Adipose tissue (tissue), 3 donors: ENCODE results near the gene E2F6. TPM values are rescaled to one million over a fixed set of nuclear protein-coding genes. Genes with fewer than 3 reads are reported as not detected.

Experiments used
- H3K27ac ChIP-seq: one replicate; pipeline ENCODE4 v1.5.1; 2013; ENCODE audit warnings: low read depth, low read length
- WGBS, 3 donors: extraction: QIAGEN DNeasy Blood & Tissue Kit; methylation state at CpG; one replicate each; pipeline ENCODE4 v1.1.7; 2013; 5-methylcytosine and 5-hydroxymethylcytosine counted together
- polyA plus RNA-seq, 3 donors: library from polyadenylated mRNA; stranded (reverse); fragments of 200-250 nt; gene quantifications; one replicate each; pipeline ENCODE4 v1.2.3, GENCODE V29; 2013
- donor health status: healthy with polysubstance abuse.
- donor health status: Bipolar disorder and iron deficiency.
- donor health status: healthy.

E2F6 gene, protein sequence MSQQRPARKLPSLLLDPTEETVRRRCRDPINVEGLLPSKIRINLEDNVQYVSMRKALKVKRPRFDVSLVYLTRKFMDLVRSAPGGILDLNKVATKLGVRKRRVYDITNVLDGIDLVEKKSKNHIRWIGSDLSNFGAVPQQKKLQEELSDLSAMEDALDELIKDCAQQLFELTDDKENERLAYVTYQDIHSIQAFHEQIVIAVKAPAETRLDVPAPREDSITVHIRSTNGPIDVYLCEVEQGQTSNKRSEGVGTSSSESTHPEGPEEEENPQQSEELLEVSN
- polyA plus RNA-seq = 10 to 100 TPM in 2 of 3 donors, 1 to 10 TPM in 1; 3.6 to 12.2 (median 10.8) TPM

DNA sequence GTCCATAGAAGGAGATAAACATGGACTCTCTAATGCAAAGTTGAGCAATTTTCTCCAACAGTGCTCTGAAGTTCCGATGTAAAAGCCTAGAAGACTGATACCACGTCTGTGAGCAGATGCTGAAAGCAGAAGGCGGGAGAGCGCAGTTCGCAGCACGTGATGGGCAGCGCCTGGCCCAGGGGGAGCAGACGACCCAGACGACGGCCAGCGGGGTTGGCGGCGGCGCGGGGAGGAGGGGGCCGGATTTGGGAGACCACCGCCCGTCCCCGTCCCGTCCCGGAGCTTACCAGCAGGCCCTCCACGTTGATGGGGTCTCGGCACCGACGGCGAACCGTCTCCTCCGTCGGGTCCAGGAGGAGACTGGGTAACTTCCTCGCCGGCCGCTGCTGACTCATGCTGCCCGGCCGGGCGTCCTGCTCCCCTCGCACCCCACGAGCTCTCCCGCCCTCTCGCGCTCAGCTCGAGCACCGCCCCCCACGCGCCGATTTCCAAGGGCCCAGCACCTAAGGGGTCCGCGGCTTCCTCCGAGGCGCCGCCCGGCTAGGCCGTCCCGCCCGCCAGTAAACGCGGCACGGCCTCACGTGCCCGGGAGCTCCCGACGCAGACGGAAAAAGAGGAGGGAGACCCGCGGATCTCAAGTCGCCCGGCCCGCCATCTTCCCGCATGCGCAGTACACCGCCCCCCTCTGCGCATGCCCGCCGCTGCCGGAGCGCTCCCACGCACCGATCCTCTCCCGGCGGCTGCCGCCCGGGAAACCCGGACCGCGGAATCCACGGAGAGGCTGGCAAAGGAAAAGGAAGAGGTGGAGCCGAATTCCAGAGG, at the start of gene E2F6:
Gene E2F6, minus strand, starts transcription at position 677 of the 822 bp plus-strand sequence. Its CDS starts 282 bp downstream, at position 395.
- 1% methylated on average over 58 to 77 of the region's 86 CpGs for WGBS, 3 donors

DNA sequence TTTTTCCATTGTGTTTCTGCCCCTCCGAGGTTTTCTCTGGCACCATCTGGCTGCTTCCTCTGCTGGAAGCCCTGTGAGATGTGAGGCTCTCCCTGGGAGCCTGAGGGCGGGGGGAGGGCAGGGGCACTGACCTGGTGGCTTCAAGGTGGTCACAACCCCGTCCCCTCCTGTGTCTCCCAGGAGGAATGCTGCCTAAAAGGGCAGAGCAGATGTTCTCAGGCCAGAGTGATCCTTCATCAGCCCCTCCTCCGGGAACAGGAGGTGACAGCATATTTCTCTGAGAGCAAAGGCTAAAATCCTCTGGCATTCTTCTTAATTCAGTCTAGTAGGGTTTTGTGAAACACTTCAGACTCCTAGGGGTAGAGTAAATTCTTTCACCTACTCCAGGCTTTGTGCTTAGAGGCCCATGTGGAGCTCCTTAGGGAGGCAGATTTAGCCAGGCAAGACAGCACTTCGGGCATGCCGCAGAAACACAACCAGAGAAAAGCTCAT, 49.6 kb upstream of the E2F6 start:
- H3K27ac ChIP-seq = no peak overlapping the region
- 53 to 72% (median 64%) methylated on average over 6 of the region's 6 CpGs for WGBS, 3 donors

More for the DNA sequence above, at the start of gene E2F6:
- H3K27ac ChIP-seq = peak within 1 kb of the TSS; percentile 74

DNA sequence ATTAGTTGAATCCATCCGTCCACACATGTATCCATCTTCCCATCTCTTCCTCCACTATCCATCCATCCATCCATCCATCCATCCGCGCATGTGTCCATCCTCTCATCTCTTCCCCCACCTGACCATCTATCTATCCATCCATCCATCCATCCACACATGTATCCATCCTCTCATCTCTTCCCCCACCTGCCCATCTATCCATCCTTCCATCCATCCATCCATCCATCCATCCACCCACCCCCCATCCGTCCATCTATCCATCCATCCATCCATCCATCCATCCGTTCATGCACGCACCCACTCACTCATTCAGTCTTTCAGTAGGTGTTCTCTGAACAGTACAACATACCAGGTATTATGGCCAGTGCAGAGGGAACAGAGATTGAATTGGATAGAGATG, 48.9 kb upstream of the E2F6 start:
- 87 to 96% (median 92%) methylated on average over 6 of the region's 6 CpGs for WGBS, 3 donors
- no peak overlapping the region for H3K27ac ChIP-seq

DNA sequence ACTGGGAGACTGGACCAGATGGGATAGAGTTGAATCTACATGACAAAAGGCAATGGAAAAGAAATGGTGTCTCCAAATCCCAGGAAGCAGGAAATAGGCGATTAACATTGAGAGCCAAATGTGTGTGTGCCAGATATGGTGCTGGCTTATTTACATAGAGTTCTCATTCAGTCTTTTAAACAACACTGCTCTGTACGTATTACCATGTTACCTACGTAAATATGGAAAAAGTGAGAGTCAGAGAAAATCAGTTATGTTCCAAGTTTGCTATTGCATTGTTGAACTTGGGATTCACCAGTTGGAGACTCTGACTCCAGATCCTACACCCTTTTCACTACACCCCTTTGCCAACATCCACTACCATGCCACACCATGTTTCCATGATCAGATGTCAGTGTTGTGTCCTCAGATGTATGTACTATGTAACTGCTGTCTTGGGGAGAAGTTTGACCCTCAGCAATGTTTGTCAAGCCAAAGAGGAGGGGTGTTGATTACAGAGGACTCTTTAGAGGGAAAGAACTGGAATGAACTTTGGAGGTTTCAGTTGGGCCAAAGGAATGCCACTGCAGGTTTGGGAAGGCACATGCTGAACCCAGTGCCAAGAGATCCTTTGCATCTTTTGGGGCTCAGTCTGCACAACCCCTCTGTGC, 48.2 kb upstream of the E2F6 start:
- WGBS, 3 donors = 64 to 86% (median 75%) methylated on average over 3 of the region's 3 CpGs

DNA sequence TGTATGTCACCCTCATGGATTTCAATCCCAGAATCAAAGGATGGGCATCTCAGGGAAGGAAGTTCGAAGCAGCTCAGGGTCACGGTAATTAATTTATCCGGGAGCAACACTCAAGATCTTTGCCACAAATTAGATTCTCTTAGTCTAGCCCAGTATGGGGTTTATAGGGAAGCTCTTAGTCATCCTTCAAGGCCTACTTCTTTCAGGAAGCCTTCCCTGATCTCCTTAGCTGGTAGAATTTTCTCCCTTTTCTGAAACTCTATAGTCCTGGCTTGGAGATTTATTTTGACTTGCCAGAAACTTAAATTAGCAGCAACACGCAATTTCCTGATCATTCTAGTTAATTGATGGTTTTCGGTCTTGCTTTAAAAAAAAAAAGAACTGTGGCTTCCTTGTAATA, 47.4 kb upstream of the E2F6 start:
- H3K27ac ChIP-seq = no peak overlapping the region
- WGBS, 3 donors = 89 to 94% (median 94%) methylated on average over 5 of the region's 5 CpGs

More for the DNA sequence above, 48.2 kb upstream of the E2F6 start:
- no peak overlapping the region for H3K27ac ChIP-seq

DNA sequence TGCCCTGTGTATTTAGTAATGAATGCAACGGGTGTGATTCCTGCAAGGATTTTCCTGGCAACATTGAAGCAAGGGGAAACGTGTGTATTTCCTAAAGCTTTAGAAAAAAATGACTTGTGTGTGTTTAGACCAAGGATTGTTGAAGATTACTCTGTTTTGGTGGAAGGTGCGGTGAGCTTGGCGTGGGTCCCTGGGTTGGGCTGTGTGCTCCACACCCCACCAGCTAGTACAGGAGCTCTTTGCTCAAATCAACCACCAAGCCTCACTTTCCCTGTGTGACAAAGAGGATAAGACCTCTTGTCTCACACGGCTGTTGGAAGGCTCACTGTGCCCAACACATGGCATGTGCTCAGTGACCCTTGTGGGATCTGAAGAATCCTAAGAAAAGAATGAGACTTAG, 46.5 kb upstream of the E2F6 start:
- no peak overlapping the region for H3K27ac ChIP-seq
- 63 to 77% (median 70%) methylated on average over 5 of the region's 5 CpGs for WGBS, 3 donors

DNA sequence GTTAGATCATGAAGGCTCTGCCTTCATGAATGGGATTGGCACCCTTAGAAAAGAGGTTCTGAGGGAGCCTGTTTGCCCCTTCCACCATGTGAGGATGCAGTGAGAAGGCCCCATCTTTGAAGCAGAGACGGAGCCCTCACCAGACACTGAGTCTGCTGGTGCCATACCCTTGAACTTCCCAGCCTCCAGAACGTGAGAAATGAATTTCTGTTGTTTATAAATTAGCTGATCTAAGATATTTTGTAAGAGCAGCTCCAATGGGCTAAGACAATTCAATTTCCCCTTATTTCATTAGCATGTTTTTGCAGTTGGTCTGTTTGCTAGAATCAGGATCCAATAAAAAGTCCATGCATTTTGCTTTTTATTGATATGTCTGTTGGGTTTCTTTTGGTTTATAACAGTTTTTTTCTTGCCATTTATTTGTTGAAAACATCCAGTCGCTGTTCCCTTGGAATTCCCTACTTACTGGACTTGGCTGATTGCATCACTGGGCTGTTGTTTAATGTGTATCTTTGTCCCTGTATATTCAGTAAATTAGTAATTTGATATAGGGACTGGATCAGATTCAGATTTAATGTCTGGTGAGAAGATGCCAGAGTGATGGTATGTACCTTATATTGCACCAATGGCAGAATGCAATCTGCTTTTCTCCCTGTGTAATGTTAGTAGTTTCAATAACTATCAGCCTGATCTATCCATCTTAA, 43.8 kb upstream of the E2F6 start:
- 80 to 84% (median 81%) methylated on average over 3 of the region's 3 CpGs for WGBS, 3 donors
- no peak overlapping the region for H3K27ac ChIP-seq

DNA sequence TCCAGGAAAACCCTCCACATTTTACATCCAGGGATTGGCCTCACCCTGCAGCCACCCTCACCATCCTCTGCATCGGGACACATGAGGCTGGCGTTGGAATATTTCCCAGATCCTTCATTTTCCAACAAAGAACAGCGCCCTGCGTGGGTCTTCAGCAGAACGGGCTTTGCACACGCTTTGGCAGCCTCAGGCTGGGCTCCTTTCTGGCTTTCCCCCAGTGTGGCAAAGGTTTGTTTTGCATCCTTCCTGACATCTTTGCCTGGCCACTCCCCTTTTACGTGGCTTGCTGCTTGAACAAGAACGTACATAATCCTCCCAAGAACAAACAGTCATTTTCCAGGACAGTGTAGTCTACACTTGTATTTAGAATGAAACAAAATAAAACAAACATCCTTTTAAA, 42.3 kb upstream of the E2F6 start:
- H3K27ac ChIP-seq = no peak overlapping the region
- WGBS, 3 donors = 78 to 89% (median 79%) methylated on average over 8 of the region's 8 CpGs

DNA sequence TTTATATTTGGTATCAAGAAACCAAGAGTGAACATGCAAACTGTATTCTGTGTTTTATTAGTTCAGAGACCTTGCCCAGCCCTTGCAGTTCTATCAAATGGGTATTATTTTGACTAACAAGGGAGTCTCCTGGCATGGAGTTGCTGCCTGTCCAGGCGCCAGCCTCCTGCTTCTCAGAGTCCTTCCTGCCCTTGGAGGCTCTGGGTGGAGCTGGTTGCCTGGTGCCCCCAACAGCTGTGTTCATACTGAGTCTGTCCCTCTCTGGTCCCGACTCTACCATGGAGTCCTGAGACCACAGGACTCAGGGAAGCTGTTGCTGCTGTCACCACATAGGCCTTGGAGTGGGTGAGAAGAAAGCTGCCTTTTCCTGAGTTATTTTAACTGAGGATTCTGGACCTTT, 41.6 kb upstream of the E2F6 start:
- H3K27ac ChIP-seq = no peak overlapping the region
- 77 to 100% (median 93%) methylated on average over 2 of the region's 2 CpGs for WGBS, 3 donors

DNA sequence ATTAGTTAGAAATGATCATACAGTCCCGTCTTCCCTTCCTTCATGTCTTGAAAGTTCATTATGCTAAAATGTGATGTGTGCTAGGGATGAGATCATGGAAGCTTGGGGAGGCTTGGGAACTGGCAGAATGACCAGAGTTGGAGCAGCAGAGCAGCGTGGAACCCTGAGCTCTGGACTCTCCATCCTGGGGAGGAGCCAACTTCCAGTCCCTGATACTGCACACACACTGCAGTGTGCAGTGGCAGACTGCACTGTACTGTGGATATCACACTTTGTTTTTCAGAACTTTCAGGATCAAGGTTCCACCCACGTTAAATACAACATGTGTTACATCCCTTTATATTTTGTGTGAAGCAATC, 40.6 kb upstream of the E2F6 start:
- 50 to 68% (median 57%) methylated on average over 3 of the region's 3 CpGs for WGBS, 3 donors
- H3K27ac ChIP-seq = no peak overlapping the region

DNA sequence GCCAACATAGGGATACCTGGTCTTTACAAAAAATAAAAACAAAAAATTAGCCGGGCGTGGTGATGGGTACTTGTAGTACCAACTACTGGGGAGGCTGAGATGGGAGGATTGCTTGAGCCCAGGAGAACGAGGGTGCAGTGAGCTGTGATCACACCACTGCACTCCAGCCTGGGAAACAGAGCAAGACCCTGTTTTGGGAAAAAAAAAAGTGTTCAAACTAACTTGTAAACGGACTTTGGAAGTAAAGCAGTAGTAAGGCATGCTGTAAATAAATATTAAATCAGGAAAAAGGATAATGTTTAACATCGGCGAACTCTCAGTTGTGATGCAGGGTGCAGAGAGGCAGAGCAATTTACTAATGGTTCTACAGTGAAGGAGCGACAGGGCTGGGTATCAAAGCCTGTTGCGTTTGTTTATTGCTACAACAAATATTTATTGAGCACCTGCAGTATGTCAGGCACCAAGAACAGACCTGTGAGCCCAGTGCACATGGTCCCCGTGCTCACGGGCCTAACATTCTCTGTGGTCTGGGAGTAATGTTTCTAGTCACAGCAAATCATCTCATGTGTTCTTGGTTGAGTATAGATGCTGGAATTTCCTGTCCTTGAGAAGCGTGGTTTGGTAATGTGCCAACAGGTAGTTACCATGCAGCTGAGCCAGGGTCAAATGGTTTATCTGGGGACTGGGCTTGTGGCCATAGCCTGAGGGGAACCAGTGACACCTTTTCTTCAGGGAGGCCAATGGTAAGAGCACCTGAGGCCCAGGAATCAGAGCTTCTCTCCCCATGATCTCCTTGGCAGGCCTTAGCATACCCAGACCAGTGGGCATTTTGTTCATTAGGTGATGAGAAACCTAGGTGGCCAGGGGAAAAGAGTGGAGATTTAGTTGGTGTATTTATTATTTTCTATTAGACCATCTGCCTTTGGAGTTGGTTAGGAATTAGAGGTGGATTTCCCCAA, 40.0 kb upstream of the E2F6 start:
- no peak overlapping the region for H3K27ac ChIP-seq
- 52 to 75% (median 66%) methylated on average over 11 of the region's 11 CpGs for WGBS, 3 donors

DNA sequence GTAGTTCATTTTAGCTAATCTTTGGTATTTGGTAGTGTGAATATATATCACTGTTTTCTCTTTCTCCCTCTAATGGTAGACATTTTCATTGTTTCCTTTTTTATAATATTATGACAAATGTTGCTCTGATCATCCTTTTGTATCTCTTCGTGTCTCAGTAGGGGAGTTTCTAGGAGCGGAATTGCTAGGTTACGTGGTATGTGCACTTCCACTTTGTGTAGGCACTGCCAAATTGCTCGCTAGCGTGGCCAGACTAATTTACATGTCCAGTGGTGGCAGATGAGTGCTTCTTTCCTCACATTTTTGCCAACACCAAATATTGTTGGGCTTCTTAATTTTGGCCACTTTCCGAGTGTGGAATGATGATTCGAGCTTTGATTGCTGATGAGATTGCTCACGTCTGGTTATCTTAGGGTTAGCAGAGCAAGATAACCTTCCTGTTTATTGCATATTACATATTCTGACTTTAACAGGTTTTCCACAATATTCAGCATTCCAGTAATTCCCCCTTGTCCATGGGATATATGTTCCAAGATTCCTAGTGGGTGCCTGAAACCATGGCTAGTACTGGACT, 37.5 kb upstream of the E2F6 start:
- 66 to 69% (median 67%) methylated on average over 8 of the region's 8 CpGs for WGBS, 3 donors
- no peak overlapping the region for H3K27ac ChIP-seq

DNA sequence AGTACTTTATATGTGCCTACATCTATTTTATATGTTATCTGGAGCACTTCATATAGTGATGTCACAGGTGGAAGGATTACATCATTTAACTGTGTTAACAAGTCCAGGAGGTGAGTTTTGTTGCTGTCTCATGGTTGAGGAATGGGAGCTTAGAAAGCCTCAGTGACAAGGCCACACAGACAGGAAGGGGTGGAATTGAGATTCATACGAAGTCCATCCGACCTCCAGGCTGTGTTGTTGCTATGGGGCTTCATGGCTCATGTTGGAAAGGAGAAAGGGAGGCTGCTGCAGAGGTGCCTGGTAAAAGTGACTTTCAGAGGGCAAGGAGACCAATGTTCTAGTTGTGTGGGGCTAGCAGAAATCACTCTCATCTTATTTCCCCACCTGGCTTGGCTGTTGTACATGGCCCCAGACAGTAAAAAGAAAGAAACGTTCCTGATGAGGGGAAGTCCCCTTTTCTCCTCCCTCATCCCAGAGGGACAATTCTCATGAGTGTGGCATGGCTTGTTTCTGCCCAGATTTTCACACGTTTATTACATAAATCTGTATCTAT, 36.9 kb upstream of the E2F6 start:
- no peak overlapping the region for H3K27ac ChIP-seq
- 81 to 84% (median 82%) methylated on average over 4 of the region's 4 CpGs for WGBS, 3 donors

DNA sequence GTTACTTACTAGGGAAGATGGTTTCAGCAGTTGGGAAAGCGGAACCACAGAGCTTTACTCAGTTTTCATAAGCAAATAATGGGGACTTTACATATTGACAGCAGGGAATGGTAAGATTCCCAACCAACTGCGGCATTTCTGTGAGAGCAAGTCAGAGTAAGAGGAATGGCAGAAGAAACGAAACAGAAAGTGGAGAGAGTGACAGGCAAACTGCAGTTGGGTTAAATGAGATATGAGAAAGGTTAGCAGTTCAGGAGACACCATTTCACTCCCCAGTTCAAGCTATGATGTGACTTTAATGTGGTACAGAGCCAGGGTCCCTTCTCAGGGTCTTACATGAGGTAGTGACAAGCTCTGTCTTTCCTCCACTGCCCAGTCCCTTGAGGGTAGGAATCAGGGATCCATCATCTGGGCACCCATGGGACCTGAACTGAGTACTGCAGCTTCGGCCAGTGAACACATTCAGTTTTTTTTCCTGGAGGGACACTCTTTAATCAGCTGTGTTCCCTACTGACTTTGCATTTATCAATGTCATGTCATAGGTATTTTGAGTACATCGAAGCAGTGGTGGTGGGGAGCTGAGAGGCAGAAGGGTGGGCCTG, 34.8 kb upstream of the E2F6 start:
- H3K27ac ChIP-seq = no peak overlapping the region
- WGBS, 3 donors = 80 to 88% (median 81%) methylated on average over 5 of the region's 5 CpGs

DNA sequence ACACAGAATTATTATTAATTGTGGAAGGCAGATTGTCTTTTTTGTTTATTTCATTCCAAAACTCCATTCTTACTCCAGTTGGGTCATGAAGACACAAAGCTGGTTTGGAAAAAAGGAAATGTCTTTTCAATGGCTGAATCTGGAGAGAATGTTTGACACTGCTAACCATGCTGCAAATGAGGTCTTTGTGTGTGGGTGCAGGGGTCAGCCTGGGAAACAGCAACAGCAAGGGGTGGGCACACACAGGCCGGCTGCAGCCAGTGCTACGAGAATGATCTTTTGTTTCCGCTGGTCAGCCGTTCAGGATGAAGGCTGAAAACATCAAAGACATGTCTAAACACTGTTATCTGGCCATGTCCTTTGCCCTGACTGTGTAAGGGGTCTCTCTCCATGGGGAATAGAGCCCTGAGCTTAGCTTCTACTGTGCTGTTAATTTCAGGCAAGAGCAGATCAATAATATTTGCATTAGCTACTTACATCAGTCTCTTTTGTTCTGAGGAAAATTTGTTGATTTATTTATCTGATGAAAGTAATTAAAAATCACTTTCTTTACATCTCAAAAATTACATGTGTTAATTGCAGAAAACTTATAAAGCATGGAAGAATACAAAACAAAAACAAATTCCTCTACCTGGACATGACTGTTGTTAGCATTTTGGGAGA, 33.3 kb upstream of the E2F6 start:
- no peak overlapping the region for H3K27ac ChIP-seq
- 56 to 77% (median 58%) methylated on average over 4 of the region's 4 CpGs for WGBS, 3 donors

DNA sequence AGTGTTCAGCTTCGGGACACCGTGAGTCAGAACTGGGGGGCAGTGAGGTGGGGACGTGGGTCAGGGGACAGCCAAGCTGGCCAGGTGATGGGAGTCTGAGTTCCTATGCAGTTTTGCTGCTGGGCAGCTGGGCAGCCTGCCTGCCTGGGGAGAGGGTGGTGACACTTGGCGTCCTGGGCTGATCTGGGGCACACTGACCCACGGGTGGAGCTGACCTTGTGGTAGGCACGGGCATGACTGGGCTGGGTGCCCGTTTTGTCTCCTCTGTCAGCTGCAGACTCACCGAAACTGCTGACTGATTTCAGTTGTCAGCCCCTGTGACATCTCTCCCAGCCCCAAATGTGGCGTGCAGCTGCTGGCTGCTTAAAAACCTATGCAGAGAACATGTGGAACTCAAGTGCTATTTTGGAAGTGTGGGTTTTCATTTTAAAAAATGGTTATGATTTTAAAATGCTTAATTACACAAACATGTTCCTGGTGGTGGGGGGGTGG, 32.6 kb upstream of the E2F6 start:
- WGBS, 3 donors = 13 to 59% (median 51%) methylated on average over 9 of the region's 9 CpGs
- H3K27ac ChIP-seq = no peak overlapping the region
